A673 (cell line): ENCODE measurements around the gene KLF16. TPM values are rescaled to one million over a fixed set of nuclear protein-coding genes. Genes with fewer than 3 reads are reported as not detected.

Source experiments
- BruUV-seq: library from RNA; stranded (reverse); fragments of 400-500 nt; replicated peaks from 2 replicates; lab custom pipeline; 2021; lab: Mats Ljungman, UMichigan
- CTCF ChIA-PET: fragments of 300-600 bp; sonication (Branson Sonifier 250); formaldehyde crosslinking; loops from one replicate; lab custom pipeline; 2022; ENCODE audit warnings: antibody characterized with exemption; lab: Charles Lee
- POLR2A ChIA-PET: fragments of 300-600 bp; sonication (Branson Sonifier 250); formaldehyde crosslinking; loops from one replicate; lab custom pipeline; 2022; ENCODE audit warnings: antibody characterized with exemption; ENCODE audit not compliant: low non-redundant PET; lab: Charles Lee
- DNase-seq: peaks from one replicate; pipeline ENCODE4 v3.0.0-alpha.2; 2015; ENCODE audit warnings: low spot score
- H3K27ac ChIP-seq: fragments of 200-600 bp; sonication (generic); 2 replicates; pipeline ENCODE4 v1.5.1; 2016; ENCODE audit warnings: mixed run types, low read depth, mild to moderate bottlenecking, mixed read lengths, antibody characterized with exemption, low read length; ENCODE audit not compliant: poor library complexity, severe bottlenecking
- H3K27me3 ChIP-seq: fragments of 200-600 bp; sonication (generic); replicated peaks from 2 replicates; pipeline ENCODE4 v1.6.1; 2017; ENCODE audit warnings: mixed run types, low read depth, mild to moderate bottlenecking, mixed read lengths, antibody characterized with exemption, low read length; ENCODE audit not compliant: insufficient read depth, poor library complexity
- H3K36me3 ChIP-seq: fragments of 200-600 bp; sonication (generic); 2 replicates; pipeline ENCODE4 v1.6.1; 2016; ENCODE audit warnings: mixed run types, mild to moderate bottlenecking, mixed read lengths, antibody characterized with exemption, low read length; ENCODE audit not compliant: insufficient read depth, poor library complexity, severe bottlenecking
- H3K4me1 ChIP-seq: fragments of 200-600 bp; sonication (generic); 2 replicates; pipeline ENCODE4 v1.6.1; 2017; ENCODE audit warnings: mixed run types, mild to moderate bottlenecking, mixed read lengths, antibody characterized with exemption, low read length; ENCODE audit not compliant: insufficient read depth, poor library complexity, severe bottlenecking
- H3K4me3 ChIP-seq: fragments of 200-600 bp; sonication (generic); 2 replicates; pipeline ENCODE4 v1.5.1; 2016; ENCODE audit warnings: low read depth, mixed run types, mild to moderate bottlenecking, mixed read lengths, low read length; ENCODE audit not compliant: poor library complexity, severe bottlenecking
- H3K9me3 ChIP-seq: fragments of 200-600 bp; sonication (generic); 2 replicates; pipeline ENCODE4 v1.6.1; 2016; ENCODE audit warnings: mixed run types, low read depth, mild to moderate bottlenecking, mixed read lengths, antibody characterized with exemption, low read length; ENCODE audit not compliant: poor library complexity, severe bottlenecking
- CTCF ChIP-seq: fragments of 300-800, 200-600 bp; sonication (generic); conservative IDR thresholded peaks from 2 replicates; pipeline ENCODE4 v1.5.1; 2017; ENCODE audit warnings: low read depth, mild to moderate bottlenecking, antibody characterized with exemption, low read length, moderate library complexity, mixed read lengths
- EZH2 ChIP-seq: fragments of 200-600 bp; sonication (generic); IDR thresholded peaks from 2 replicates; pipeline ENCODE4 v1.6.1; 2017; ENCODE audit warnings: borderline replicate concordance, low read depth, mild to moderate bottlenecking, mixed read lengths, antibody characterized with exemption, low read length; ENCODE audit not compliant: poor library complexity, severe bottlenecking
- intact Hi-C: fragments of 100-400 bp; cut with micrococcal nuclease; formaldehyde crosslinking; loops from one replicate; pipeline ENCODE4 v1.10.0; 2022; ENCODE audit not compliant: unreplicated experiment
- total RNA-seq: library from RNA; stranded (reverse); gene quantifications from 2 replicates; pipeline ENCODE4 v1.2.3, GENCODE V29; 2021

Gene KLF16
- total RNA-seq, 1 experiment from 2014 or later: 46.8 TPM

- TF ChIP-seq CTCF (no peak; the same call in 1 of the 2 replicates), EZH2 (no peak)
- Histone ChIP-seq H3K4me3 (peak overlapping the region; percentile 59), H3K27ac (no peak overlapping the region), H3K4me1 (peaks cover 4% of the 10 kb centered on the region), H3K27me3 (no peaks in the 10 kb centered on the region), H3K36me3 (peaks cover 27% of the 10 kb centered on the region), H3K9me3 (no peaks in the 10 kb centered on the region)
- intact Hi-C loops: loop anchor here (10.0 kb wide), 1 partner anchor 269 kb away; no protein-coding TSS in a partner anchor
- POLR2A ChIA-PET: no interaction called here
- BruUV-seq: no TSS peak
- no peak for DNase-seq
- CTCF ChIA-PET: interaction anchor here (1.3 kb wide), 1 partner anchor 13 kb away, joined by 3 read pairs; no protein-coding TSS in a partner anchor
These were observed 49.9 kb downstream of the KLF16 start for GRCh38 chr19:1813192-1814182.

- Histone ChIP-seq H3K9me3 (no peaks in the 10 kb centered on the region), H3K4me3 (peak overlapping the region; percentile 59), H3K27ac (peak overlapping the region; percentile 67), H3K4me1 (peaks cover 4% of the 10 kb centered on the region), H3K36me3 (peaks cover 20% of the 10 kb centered on the region), H3K27me3 (no peaks in the 10 kb centered on the region)
- POLR2A ChIA-PET: no interaction called here
- intact Hi-C loops: loop anchor here (10.0 kb wide), 1 partner anchor 268 kb away; no protein-coding TSS in a partner anchor
- TF ChIP-seq CTCF: peak; percentile 76
- TF ChIP-seq EZH2: no peak
- CTCF ChIA-PET: interaction anchor here (1.3 to 1.5 kb wide), 2 partner anchors 13 to 14 kb away, joined by 3 read pairs; no protein-coding TSS in a partner anchor
- peak; percentile 96 for DNase-seq
- BruUV-seq: no TSS peak
These were observed 50.8 kb downstream of the KLF16 start for GRCh38 chr19:1812426-1813191.

GRCh38 chr19:1811942-1812425, 51.4 kb downstream of the KLF16 start, which contains the start of gene ATP8B3:
Gene ATP8B3 (minus strand): TSS chr19:1812276. CDS start chr19:1811736, 540 bp downstream.
- ChIA-PET POLR2A (no interaction called here), CTCF (interaction anchor here (1.5 kb wide), 1 partner anchor 14 kb away, joined by 3 read pairs; no protein-coding TSS in a partner anchor)
- no peak for DNase-seq
- H3K9me3 ChIP-seq: no peaks in the 10 kb centered on the region
- BruUV-seq: no TSS peak
- H3K27me3 ChIP-seq: no peaks in the 10 kb centered on the region
- intact Hi-C loops: loop anchor here (10.0 kb wide), 1 partner anchor 267 kb away; no protein-coding TSS in a partner anchor
- peaks cover 15% of the 10 kb centered on the region for H3K36me3 ChIP-seq
- H3K4me3 ChIP-seq: peak within 1 kb of the TSS; percentile 59
- H3K4me1 ChIP-seq: peaks cover 4% of the 10 kb centered on the region
- H3K27ac ChIP-seq: peak within 1 kb of the TSS; percentile 67
- TF ChIP-seq CTCF: peak; percentile 32
- no peak for TF ChIP-seq EZH2
